Measurements from ENCODE around the gene UGGT1.
"Not testable (repeated sequence)": the region's sequence is repeated elsewhere in the genome, so short reads cannot be mapped to it uniquely, and the experiment has no call there.

Gene UGGT1

DNA sequence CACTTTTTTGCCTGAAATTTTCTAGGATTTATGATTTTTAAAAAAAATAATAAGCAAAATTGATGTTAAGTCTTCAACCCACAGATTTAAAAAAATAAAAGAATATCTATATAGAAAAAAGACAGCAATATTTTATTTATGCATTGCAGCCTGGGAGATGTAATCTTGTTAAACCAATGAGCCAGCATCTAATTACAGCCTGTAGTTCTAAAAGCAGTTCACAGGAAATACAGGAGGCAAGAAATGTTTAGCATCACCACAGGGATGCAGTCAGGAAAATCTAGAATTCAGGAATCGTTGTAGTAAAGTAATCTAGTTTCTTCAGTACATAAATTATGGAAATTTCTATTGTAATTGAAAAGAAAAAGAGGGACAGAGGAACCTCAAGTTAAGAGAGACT lies 17.2 kb downstream of the UGGT1 start:
- DNase-seq, result no peak

DNA sequence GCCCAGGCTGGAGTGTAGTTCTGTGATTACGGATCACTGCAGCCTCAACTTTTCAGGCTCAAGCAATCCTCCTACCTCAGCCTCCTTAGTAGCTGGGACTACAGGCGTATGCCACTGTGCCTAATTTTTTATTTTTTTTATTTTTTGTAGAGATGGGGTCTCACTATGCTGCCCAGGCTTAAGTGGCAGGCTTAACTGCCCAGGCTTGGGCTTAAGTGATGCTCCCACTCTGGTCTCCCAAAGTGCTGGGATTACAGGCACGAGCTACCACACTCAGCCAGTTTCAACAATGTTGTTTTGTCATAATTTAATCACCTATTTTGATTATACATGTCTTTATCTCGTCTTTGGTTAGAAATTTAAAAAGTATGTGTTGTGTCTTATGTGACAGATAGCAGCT lies 18.2 kb downstream of the UGGT1 start:
- no peak for DNase-seq

DNA sequence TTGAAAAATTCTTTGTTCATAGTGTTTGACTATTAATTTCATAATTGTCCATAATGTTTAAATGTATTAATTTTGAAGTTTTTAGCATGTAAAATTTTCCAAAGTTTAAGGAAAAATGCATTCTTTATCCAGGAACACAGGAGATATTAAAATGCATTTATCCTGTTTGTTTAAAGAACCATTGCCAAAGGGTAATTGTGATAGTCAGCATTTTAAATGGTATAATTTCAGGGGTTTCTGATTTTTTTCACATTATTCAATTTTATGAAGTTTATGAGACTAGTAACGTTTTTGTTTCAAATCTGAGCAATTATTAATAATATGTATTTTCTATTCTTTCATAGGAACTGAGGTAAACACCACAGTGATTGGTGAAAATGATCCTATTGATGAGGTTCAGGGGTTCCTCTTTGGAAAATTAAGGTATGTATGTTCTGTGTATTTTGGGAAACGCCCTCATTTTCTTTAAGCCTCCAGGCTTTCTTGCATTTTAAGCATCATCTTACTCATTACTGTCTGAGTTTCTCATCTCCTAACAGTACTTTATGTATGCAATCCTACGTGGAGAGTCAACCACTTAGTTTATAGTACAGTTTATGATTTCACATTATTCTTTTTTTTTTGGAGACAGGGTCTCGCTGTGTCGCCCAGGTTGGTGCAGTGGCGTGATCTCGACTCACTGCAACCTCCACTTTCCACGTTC lies 25.1 kb downstream of the UGGT1 start:
- no peak for DNase-seq

DNA sequence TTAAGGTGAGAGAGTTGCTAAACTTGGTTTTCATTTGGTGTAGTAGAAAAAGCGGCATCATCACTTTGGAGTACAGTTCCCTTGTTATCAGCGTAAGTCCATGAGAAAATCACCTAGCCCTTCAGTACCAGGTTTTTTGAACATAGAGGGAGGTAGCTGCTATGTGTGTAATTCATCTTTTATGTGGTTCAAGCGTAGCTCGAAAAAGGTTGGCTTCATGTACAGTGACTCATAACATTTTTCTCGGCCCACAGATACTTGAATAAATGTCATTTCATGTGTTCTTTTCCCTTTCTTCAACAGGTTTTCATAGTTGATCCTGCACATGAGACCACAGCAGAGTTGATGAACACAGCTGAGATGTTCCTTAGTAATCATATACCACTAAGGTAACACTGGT lies 43.6 kb downstream of the UGGT1 start:
- no peak for DNase-seq

DNA sequence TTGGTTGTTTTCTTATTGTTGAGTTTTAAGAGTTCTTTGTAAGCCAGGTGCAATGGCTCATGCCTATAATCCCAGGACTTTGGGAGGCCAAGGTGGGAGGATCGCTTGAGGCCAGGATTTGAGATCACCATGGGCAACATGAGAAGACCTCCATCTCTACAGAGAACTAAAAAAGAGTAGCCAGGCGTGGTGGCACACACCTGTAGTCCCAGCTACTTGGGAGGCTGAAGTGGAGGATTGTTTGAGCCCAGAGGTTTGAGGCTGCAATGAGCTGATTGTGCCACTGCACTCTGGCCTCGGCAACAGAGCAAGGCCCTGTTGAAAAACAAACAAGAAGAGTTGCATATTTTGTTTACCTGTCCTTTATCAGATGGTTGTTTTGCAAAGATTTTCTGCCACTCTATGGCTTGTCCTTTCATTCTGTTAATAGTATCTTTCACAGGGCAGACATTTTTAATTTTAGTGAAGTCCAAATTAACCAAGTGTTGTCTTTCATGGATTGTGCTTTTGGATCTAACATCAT lies 46.2 kb downstream of the UGGT1 start:
- DNase-seq, result no peak

DNA sequence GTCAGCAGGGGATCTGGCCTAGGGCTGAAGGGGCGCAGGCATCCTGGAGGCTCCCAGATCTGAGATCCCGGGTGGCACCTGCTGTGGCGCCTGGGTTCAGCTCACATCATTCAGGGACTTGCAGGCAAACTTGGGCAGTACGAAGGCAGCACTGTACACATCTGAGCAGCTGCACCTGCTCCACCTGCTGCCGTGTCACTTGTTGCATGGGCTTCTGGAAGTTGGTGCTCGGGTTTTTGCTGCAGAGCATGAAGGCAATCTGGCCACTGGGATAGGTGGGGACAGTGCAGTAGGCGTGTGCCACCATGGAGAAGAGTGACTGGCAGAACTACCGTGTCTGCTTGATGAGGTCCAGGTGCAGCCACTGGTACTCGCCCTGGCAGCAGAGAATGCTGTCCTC lies 48.6 kb downstream of the UGGT1 start:
- no peak for DNase-seq

DNA sequence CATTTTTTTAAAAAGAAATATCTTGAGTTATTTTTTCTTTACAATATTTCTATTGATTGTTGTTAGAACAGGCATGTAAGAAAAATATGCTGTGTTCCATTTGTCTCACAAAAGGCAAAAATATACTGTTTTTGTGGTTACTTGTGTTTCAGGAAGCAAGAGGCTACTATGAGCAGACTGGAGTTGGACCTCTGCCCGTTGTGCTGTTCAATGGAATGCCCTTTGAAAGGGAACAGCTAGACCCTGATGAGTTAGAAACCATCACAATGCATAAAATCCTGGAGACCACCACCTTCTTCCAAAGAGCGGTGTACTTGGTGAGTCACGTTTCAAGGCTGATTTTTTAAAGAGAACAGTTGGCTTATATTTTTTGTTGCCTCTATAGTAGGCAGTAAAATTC lies 54.7 kb downstream of the UGGT1 start:
- no peak for DNase-seq

DNA sequence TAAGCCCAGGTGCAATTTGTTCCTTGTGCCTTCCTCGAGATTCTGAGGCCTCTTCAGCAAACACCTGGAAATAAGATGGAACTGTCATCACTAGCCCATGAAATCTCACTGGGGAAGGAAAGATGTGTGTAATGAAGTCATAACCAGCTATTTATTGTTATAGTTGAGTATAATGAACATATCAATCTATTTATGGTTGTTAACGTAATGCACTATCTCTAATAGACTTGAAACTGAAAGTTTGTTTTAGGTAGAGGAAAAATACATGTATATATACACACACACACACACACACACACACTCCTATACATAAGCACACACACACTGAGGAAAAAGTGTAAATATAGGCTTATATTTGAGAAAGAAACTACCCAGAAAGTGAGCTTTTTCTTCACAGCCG lies 62.8 kb downstream of the UGGT1 start:
- no peak for DNase-seq

DNA sequence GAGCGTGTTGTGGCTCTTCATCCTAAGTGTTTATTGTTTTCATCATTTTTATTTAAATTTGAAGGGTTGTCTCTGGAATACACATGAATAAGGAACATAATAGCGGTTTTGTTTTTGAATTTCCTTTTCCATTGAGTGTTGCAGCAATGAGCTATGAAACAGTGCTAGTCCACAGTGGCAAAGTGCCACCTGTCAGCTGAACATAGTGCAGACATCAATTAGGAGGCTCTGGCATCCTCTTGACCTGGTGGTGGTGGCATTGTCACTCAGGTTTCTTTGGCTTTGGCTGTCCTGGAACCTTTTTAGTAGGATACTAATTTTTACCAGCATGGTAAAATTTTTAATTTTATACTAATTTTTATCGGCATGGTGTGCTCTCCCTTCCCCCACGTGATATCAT lies 63.2 kb downstream of the UGGT1 start:
- DNase-seq, result no peak

DNA sequence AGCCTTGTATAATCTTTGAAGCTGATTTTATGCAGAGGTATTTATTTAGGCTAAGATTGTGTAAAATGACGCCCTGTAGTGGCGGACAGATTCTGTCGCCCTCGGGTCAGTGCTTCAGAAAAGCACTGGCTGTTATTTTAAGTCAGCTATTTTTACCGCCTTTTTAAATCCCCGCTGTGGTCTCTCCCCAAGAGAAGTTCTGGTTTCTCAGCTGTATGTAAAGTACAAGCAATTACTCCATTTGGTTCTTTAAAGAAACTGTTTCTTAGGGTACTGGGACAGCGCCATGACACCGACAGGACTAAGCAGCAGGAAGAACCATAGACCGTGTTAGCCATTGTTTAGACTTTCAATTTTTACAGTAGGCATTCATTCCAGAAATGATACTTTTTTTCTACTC lies 65.0 kb downstream of the UGGT1 start:
- DNase-seq, result no peak

DNA sequence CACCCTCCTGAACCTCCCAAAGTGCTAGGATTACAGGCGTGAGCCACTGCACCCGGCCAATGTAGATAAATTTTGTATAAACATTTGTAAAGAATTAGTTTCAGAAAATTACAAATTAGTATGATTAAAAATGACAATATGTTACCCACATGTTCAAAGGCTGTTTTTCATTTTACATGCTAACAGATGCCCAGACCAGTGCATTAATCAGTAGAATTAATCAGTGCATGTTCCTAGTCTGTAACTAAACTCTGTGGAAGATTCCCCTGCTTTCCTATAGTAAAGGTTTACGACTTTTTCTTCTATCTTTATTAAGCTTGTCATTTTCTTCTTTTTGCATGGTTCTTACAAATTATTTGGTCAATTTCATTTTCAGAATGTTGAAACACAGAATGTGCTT lies 65.8 kb downstream of the UGGT1 start:
- DNase-seq, result no peak

DNA sequence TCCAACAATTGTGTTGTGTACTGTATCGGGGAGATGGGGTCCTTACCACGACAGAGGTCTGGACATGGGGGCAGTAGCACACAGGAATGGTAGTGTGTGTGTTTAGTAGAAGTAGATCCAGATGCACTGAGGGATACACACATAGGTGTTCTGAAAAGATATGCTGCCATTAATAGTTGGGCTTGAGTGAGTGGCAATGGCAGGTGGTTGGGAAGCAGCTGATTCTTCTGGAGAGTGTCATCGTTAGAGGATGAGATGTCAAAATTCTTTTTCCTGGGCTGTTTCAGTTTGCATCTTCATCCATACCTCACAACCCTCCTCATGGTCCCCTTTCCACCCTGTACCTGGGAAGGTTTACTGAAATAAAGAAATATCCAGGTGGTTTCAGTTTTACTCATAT lies 66.6 kb downstream of the UGGT1 start:
- DNase-seq, result no peak

DNA sequence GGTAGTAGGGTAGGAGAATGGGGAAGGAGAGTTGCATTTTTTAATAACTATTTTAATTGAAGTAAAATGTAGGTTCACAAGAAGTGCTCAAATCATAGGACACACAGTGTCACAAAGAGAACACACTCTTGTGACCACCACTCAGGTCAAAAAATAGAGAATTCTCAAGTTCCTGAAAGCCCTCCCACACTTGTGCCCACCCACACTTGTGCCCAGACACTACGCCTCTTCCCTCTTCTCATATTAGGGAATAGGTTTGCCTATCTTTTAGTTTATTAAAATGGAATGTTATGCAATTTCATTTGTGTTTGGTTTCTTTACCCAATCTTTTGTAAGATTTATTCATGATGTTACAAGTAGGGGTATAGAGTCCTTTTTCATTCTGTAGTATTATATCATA lies 67.2 kb downstream of the UGGT1 start:
- DNase-seq, result no peak

DNA sequence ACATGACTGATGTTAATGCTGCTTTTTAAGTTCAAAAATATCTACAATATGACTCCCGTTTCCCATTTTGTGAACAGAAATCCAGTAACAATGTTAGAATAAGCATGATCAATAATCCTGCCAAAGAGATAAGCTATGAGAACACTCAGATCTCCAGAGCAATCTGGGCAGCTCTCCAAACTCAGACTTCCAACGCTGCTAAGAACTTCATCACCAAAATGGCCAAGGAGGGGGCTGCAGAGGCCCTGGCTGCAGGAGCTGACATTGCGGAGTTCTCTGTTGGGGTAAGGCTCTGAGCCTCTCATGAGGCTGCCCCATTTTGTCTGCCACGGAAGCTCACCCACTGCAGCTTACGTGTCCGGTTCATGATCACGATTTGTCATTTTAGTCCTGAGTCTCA lies 68.4 kb downstream of the UGGT1 start:
- no peak for DNase-seq

DNA sequence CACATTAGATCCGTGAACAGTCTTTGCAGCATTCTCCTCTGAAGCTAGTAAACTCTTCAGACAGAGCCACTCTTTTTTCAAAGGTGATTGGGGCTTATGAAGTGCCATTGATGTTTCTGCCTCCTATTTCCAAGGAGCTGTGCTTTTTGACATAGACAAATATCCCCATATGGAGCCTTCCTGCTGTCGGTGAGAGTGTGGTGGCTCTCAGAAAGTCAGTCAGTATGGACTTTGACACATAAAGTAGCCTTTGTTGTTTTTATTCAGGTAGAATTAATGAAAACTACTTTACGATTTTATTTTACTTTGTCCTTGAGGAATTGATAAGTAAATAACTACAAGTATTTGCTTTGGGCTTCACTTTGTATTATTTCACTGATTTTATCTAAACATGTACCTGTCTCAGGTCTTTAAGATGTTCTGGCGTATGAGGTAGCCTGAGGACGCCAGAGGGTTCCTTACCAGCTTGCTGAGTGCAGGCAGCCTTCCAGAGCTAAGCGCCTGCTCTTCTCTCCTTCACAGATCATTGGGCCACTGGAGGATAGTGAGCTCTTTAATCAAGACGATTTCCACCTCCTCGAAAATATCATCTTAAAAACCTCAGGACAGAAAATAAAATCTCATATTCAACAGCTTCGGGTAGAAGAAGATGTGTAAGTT lies 69.7 kb downstream of the UGGT1 start:
- no peak for DNase-seq

DNA sequence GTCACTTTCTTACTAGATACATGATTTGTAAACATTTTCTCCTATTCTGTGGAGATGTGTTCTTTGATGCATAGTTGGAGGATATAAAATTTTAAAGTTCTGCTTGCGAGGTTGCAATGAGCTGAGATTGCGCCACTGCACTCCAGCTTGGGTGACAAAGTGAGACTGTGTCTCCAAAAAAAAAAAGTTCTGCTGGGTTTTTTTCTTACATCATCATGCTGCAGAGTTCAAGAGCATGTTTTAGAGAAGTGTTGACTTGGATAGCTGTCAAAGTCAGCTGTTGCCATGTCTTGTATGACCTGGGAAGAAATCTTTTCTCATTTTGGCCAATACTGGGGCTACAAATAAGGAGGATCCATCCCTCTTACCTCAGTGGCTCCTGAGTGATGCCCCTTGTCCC lies 71.3 kb downstream of the UGGT1 start:
- no peak for DNase-seq

DNA sequence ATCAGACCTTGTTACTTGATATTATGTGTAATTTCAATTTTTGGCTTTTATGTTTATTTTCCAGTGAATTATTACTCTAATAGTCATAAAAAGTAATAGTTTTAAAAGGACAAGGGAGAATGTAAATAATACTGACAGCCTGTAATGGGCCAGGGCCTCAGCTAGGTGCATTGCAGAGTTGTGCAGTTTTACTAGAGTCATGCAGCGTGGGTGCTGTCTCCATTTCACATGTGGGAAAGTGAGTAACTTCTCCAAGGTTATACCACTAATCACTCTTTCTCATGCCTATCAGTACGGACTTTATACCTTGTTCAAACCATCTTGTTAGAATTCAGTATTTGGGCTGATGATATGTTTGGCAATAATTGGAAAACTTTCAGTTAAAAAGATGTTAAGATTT lies 73.3 kb downstream of the UGGT1 start:
- DNase-seq, result no peak

DNA sequence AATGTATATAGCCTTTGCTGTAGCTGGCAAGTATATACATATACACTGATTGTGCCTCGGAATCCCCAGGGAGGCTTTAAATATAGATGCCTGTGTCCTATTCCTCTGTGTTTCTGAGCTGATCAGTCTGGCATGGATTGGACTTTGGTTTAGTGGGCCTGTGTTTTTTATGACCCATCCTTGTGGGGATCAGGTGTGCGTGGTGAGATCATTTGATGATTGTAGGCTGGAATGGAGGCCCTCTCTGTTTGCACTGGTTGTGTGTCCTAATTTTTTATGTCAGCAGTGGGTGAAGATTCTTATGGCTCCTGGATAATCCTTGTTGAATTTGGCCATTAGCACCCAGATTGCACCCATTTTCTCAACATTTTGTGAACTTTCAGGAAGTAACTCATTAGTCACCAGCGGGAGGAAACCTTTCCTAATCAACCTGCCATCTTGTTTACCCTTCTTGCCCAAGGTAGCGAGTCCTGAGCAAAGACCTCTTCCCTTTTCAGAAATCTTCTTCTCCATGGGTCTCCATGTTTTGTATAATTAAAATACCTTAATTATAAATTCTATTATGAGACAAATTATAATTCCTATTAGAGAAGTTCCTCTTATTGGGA lies 75.8 kb downstream of the UGGT1 start:
- no peak for DNase-seq

DNA sequence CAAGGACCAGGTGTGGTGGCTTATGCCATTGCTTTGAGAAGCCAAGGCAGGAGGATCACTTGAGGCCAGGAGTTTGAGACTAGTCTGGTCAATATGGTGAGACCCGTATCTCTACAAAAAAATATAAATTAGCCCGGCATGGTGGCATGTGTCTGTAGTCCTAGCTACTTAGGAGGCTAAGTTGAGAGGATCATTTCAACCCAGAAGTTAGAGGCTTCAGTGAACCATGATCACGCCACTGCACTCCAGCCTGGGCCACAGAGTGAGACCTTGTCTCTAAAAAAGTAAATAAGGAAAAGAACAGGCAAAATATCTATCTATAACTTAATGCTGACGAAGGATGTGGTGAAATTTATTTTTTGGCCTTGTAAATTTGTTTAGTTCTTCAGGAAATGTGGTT lies 78.1 kb downstream of the UGGT1 start:
- no peak for DNase-seq

DNA sequence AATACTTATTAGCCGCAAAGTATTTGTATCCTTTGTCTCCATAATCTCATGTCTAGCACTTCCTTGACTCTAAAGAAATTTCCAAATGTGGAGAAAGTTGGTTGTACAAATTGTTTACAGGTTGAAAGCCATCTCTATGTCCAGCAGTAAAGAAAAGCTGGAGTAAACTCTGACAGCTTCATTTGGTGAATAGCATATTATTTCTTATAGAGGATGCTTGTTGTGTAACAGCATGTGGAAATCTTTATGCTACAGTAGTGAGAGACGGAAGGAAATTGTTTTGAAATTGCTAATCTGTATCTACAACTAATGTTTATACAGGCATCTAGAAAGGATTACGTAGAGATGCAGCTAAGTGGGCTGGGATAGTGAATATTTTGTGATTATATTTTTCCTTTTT lies 78.5 kb downstream of the UGGT1 start:
- DNase-seq, result no peak

DNA sequence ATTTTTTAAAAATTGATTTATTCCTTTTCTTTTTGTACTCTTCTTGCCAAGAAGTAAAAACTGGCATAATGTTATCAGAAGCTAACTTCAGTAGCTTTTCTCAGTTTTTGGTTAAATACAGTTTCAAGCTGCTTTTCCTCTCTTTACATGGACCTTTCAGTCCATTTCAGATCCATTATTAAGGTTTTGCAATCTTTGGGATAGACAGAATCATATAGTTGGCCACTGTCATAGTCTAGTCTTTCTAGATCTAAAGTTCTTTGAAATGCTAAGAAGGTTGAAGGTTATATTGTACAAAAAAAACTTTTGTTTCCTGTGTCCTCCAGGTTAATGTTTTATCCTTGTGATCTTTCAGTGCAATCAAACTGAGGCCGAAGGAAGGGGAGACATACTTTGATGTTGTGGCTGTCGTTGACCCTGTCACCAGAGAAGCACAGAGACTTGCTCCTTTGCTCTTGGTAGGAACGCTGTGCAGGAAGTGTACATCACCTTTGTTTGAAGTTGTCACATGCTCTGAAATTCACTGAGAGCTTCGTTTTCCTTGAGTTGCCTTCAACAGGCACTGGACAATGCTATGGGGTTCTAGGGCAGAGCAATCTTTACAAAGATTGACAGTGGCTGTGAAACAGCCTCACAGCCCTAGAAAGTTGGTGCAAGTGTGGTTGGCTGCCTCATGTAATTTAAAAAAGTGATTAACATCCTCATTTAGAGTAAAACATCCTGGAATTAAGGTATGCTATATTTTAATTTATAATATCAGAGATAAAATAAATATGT lies 79.1 kb downstream of the UGGT1 start:
- DNase-seq, result no peak

DNA sequence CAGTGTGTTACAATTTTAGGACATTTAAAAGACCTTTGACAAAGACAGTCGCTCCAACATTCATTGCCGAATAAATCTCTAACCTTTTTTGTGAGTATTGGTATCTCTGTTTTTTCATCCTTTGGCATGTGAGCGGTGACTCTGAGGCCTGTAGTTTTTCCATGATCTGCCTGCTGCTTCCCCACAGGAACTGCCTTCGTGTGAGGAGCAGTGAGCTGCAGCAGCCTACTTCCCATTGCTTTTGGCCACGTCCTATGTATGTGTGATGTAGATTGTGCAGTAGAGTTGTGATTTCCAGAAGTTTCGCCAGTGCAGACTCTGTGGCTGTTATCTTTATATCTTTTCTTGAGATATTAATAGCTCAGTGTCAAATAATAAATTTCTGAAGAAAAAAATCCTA lies 79.8 kb downstream of the UGGT1 start:
- DNase-seq, result no peak

DNA sequence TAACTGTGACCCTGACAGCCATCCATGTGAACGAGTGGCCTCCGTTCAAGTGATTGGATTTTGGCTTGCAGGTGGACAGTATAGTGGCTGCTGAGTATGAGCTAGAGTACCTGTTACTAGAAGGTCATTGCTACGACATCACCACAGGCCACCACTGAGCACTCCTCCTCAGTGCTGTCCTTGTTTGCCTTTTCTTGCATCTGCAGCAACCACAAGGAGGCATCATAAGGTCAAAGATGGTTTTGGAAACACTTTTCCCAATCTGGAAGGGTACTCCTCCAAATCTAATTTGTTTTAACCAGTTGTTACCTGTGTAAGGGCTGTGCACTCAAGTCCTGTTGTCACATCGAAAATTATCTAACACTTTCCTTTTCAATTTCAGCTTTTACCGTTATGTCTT lies 81.2 kb downstream of the UGGT1 start:
- no peak for DNase-seq

DNA sequence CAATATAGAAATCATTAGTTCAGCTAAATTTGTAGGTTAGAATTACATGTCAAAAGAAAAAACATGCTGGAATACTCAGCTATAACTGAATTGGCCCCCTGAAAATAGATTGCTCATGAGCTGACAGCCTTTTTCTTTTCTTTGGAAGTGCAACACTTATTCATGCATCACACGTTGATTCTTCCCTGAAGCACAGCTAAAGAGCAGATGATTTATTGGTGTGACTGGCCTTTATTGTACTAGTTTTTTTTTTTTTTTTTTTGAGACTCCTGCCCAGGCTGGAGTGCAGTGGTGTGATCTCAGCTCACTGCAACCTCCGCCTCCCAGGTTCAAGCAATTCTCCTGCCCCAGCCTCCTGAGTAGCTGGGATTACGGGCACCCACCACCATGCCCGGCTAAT lies 83.1 kb downstream of the UGGT1 start:
- DNase-seq, result not testable (repeated sequence)

All from CD4-positive, alpha-beta T cell treated with Interleukin-21 for 1 hour (primary cell).